DOHH2 (cell line): ENCODE data around the gene PDE4D.

Source experiments
- EZH2phosphoT487 ChIP-seq: fragments of 200-600 bp; sonication (generic); IDR thresholded peaks from 2 replicates; pipeline ENCODE4 v1.6.1; 2017; ENCODE audit warnings: borderline replicate concordance, mild to moderate bottlenecking, antibody characterized with exemption, low read length, moderate library complexity, mixed read lengths
- TF ChIP-seq, protein P1 (sequence below): fragments of 200-600 bp; sonication (generic); IDR thresholded peaks from one replicate; pipeline ENCODE4 v1.5.1; 2014; ENCODE audit warnings: antibody characterized with exemption, mild to moderate bottlenecking, low read depth, low read length; ENCODE audit not compliant: poor library complexity, severe bottlenecking

DNA sequence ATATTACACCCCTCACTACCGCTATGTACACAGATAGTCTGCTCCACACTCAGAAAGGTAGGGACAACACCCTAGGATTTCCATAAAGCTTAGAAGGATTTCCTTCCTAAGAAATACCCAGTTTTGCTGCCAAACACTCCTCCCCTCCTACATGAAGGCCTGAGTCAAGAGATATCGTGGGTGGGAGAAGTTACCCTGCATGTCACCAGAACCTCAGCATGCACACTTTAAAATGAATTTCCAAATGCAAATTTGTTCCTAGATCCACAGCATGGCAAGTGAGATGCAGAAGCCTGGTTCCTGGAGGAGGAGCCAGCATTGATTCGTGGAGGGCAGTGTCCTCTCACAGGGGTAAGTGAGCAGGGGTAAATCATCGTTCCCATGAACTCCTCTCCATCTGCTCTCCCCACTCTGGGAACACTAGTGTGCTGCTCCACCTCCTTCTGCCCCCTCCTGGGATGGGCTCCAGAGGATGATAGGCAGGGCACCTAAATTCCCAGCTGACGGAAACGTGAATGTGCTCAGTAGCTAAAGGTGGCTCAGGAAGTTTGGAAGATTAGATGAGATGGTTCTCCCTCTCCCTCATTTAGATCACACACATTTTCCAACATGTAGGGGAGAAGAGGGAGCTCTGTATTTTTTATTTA lies 76.7 kb downstream of the PDE4D start:
- TF ChIP-seq EZH2phosphoT487: no peak
- TF ChIP-seq, protein P1, sequence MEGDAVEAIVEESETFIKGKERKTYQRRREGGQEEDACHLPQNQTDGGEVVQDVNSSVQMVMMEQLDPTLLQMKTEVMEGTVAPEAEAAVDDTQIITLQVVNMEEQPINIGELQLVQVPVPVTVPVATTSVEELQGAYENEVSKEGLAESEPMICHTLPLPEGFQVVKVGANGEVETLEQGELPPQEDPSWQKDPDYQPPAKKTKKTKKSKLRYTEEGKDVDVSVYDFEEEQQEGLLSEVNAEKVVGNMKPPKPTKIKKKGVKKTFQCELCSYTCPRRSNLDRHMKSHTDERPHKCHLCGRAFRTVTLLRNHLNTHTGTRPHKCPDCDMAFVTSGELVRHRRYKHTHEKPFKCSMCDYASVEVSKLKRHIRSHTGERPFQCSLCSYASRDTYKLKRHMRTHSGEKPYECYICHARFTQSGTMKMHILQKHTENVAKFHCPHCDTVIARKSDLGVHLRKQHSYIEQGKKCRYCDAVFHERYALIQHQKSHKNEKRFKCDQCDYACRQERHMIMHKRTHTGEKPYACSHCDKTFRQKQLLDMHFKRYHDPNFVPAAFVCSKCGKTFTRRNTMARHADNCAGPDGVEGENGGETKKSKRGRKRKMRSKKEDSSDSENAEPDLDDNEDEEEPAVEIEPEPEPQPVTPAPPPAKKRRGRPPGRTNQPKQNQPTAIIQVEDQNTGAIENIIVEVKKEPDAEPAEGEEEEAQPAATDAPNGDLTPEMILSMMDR: no peak
